HG03095 (cell line): ENCODE results near the gene CASZ1.

ENCODE experiments used
- ATAC-seq: cut with Tn5 transposase; IDR thresholded peaks from one replicate; pipeline ENCODE4 v1.9.1; 2021; ENCODE audit warnings: moderate library complexity; ENCODE audit not compliant: unreplicated experiment

CASZ1 gene

DNA sequence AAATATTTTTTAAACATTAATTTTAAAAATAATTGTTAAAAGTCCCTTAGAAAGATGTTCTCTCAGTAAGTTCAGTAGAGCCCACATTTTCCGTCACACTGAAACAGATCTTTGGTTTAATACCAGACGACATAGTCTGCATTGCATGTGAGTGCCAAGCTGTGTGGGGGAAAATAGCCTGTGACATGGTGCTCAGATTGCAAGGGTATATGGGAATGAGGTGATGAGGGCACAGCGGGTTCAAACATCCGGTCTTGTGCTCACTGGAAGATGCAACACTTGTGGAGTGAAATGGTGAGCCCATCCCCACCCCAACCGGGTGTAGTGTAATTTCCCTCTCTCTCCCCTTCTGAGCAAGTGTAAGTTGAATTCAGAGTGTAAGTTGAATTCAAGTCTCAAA, 207.4 kb downstream of the CASZ1 start:
- no peak for ATAC-seq

DNA sequence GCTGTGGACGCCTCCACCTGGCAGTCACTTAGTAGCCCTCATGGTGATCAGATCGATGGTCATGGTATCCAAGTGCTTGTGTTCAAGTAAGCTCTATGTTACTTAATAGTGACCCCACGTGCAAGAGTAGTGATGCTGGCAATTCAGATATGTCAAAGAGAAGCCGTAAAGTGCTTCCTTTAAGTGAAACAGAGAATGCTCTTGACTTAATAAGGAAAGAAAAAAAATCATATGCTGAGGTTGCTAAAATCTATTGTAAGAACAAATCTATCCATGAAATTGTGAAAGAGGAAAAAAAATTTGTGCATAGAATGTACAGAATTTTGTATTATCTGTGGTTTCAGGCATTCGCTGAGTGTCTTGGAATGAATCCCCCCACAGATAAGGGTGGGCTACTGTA, 207.8 kb downstream of the CASZ1 start:
- ATAC-seq, result no peak
